Heart left ventricle (tissue), 16 donors: ENCODE results near the gene CYP4A22. TPM values are rescaled to one million over a fixed set of nuclear protein-coding genes. Genes with fewer than 3 reads are reported as not detected.
"Not testable (repeated sequence)": the region's sequence is repeated elsewhere in the genome, so short reads cannot be mapped to it uniquely, and the experiment has no call there.

Experiments
- ATAC-seq, 4 donors: fragments of 200-7000 bp; cut with Tn5 transposase; one replicate each; pipeline ENCODE4 v1.9.1; 2020 to 2022; ENCODE audit warnings: moderate library complexity in 4 of 4, mild to moderate bottlenecking in 3 of 4, moderate number of reproducible peaks in 1 of 4
- DNase-seq, 5 donors: peaks; one replicate each; pipeline ENCODE4 v3.0.0-alpha.2; 2020
- H3K27ac ChIP-seq, 12 donors: fragments of 200-600 bp; sonication (generic) in 4 of 12; one replicate each; pipeline versions ENCODE4 v1.5.0 to v1.8.0; 2016 to 2022; ENCODE audit warnings: mild to moderate bottlenecking in 2 of 12
- H3K27me3 ChIP-seq, 9 donors: fragments of 200-600 bp; sonication (generic) in 2 of 9; one replicate each; pipeline versions ENCODE4 v1.5.1 to v1.8.0; 2016 to 2022; ENCODE audit warnings: mild to moderate bottlenecking in 3 of 9
- H3K36me3 ChIP-seq, 9 donors: fragments of 200-600 bp; sonication (generic) in 2 of 9; one replicate each; pipeline versions ENCODE4 v1.5.0 to v1.8.0; 2018 to 2022; ENCODE audit warnings: mild to moderate bottlenecking in 2 of 9
- H3K4me1 ChIP-seq, 12 donors: fragments of 200-600 bp; sonication (generic) in 4 of 12; one replicate each; pipeline versions ENCODE4 v1.5.0 to v1.8.0; 2016 to 2022; ENCODE audit warnings: mild to moderate bottlenecking in 3 of 12
- H3K4me3 ChIP-seq, 12 donors: fragments of 200-600 bp; sonication (generic) in 4 of 12; one replicate each; pipeline versions ENCODE4 v1.5.0 to v1.8.0; 2017 to 2022; ENCODE audit warnings: mild to moderate bottlenecking in 9 of 12, moderate library complexity in 4 of 12
- H3K9me3 ChIP-seq, 12 donors: fragments of 200-600 bp; sonication (generic) in 4 of 12; one replicate each; pipeline versions ENCODE4 v1.5.0 to v1.8.0; 2016 to 2022; ENCODE audit warnings: mild to moderate bottlenecking in 1 of 12
- POLR2A ChIP-seq, 2 donors: fragments of 450-650 bp; IDR thresholded peaks; one replicate each; pipeline ENCODE4 v1.6.1; 2017; ENCODE audit warnings: antibody characterized with exemption in 2 of 2, mild to moderate bottlenecking in 2 of 2, moderate library complexity in 2 of 2
- WGBS, 4 donors: extraction: QIAGEN DNeasy Blood & Tissue Kit in 2 of 4; methylation state at CpG; one replicate each; pipeline versions ENCODE4 v1.1.5 to v1.1.7; 2013 to 2018; 5-methylcytosine and 5-hydroxymethylcytosine counted together
- intact Hi-C, 10 donors: fragments of 100-400 bp; cut with DNase I; formaldehyde crosslinking; loops; one replicate each; pipeline versions ENCODE4 v1.11.1 to v1.14.2; 2022
- polyA plus RNA-seq, 2 donors: library from polyadenylated mRNA; stranded (reverse); fragments of 200-250 nt; gene quantifications; one replicate each; pipeline ENCODE4 v1.2.3, GENCODE V29; 2013
- total RNA-seq, 9 donors: library from RNA; depleted of rRNA in 2 of 9; stranded (reverse); fragments of >200 nt in 2 of 9; fragmentation: NEBNext Ultra II Directional in 3 of 9; extraction: Animal tissue kit (Norgen Biotek cat#: 25700) in 3 of 9; gene quantifications; one replicate each; pipeline versions ENCODE4 v1.1.0 to v1.2.4, GENCODE V29; 2016 to 2023
- TF ChIP-seq, protein P1 (sequence below), 12 donors: fragments of 200-600 bp; sonication (generic) in 4 of 12; IDR thresholded peaks; one replicate each; pipeline versions ENCODE4 v1.5.0 to v1.8.0; 2018 to 2022; ENCODE audit warnings: antibody characterized with exemption in 12 of 12, mild to moderate bottlenecking in 5 of 12
- donor health status: ischemic (EF 13 %, LVEDD 7.1; RV severe dilation, severe dysfunction).
- donor health status: healthy with polysubstance abuse.
- donor health status: DM: no; HTN: yes; CAD: no.
- donor health status: DM: no; HTN: no; CAD: no.
- donor health status: ischemic (EF 25% LVEDD 6.9; RV normal size, moderate dysfunction).
- donor health status: ischemic (EF 25% LVEDD 5.7; RV mildly dilated, moderate dysfunction).
- donor health status: healthy.
- donor health status: DM: yes; HTN: yes; CAD: no.
- donor health status: ischemic (EF 35%, LVEDD 5.7; RV mildly dilated, moderate dysfunction).
- donor health status: nonischemic (EF 11% LVEDD 7.7; RV severe dilation, severe dysfunction).
- donor health status: DM: yes; HTN: yes; CAD: no.
- donor health status: PGD.
- donor health status: ischemic (EF 29% LVEDD 5.4; RV normal size, mild dysfunction).
- donor health status: nonischemic (EF 23%, LVEDD 6.1; RV moderate dilation, normal function).

CYP4A22 gene
- total and polyA plus RNA-seq, 11 donors = 0.08 to 0.75 TPM; not detected in 9

DNA sequence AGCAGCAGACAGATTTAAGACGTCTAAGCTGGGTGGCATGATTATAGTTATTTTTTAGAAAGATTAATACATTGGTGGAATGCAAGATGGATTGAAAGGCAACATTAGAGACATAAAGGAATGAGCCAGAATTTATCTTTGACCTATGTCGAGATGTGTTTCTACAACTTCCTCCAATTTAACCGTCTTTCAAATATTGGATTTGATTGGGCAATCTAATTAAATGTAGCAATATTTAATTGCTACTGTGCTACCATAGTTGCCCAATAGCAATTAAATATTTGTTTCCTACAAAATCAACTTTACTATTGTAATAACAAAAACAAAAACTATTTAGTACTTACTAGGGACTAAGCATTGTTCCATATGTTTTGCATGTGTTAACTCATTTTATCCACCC, 30.4 kb upstream of the CYP4A22 start:
- H3K27me3 ChIP-seq = no peaks in the 10 kb centered on the region
- H3K36me3 ChIP-seq = no peaks in the 10 kb centered on the region
- no peak overlapping the region for H3K4me3 ChIP-seq
- ATAC-seq = no peak
- DNase-seq = no peak
- intact Hi-C loops = no loop called here
- TF ChIP-seq, protein P1, sequence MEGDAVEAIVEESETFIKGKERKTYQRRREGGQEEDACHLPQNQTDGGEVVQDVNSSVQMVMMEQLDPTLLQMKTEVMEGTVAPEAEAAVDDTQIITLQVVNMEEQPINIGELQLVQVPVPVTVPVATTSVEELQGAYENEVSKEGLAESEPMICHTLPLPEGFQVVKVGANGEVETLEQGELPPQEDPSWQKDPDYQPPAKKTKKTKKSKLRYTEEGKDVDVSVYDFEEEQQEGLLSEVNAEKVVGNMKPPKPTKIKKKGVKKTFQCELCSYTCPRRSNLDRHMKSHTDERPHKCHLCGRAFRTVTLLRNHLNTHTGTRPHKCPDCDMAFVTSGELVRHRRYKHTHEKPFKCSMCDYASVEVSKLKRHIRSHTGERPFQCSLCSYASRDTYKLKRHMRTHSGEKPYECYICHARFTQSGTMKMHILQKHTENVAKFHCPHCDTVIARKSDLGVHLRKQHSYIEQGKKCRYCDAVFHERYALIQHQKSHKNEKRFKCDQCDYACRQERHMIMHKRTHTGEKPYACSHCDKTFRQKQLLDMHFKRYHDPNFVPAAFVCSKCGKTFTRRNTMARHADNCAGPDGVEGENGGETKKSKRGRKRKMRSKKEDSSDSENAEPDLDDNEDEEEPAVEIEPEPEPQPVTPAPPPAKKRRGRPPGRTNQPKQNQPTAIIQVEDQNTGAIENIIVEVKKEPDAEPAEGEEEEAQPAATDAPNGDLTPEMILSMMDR (IDR thresholded peaks at IDR 0.05) = no peak
- TF ChIP-seq POLR2A (IDR thresholded peaks at IDR 0.05) = no peak
- no peaks in the 10 kb centered on the region for H3K4me1 ChIP-seq
- H3K27ac ChIP-seq = no peak overlapping the region
- 86 to 93% (median 91%) methylated on average over 3 of the region's 3 CpGs for WGBS, 4 donors
- H3K9me3 ChIP-seq = peaks cover 0 to 21% (median 10%) of the 10 kb centered on the region in 12 donors

DNA sequence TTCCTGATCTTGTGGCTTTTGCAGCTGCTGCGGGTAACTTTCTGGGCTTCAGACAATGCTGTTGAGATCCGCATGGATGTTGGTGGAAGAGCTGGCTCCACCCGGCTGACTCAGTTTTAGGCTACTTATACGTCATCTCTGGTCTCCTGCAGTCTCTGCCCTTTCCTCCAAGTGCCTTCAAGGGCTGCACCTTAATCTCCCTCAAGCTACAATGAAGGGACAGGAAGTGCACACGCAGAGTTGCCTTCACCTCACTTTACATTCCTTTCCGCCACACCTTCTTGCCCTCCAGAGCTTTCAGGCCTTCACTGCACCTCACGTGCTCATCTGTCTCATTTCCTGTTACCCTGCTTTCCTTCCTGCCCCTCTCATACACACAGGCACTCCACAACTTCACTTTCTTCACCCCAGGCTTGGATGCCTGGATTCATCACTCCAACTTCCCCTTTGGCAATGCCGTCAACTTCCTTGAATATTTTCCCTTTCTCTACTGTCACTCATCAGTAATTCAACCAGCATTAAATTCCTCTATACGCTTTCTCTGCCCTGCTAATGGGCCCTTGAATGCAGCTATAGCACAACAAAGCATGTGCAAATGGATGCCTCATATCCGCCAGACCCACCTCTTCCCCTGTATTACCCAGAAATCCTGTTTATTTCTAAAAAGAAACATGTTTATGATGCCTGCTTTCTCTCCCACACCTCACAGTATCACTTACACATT, 29.2 kb upstream of the CYP4A22 start:
- H3K27ac ChIP-seq, H3K36me3 ChIP-seq, intact Hi-C loops, H3K4me3 ChIP-seq, ATAC-seq, H3K4me1 ChIP-seq, H3K9me3 ChIP-seq, DNase-seq, H3K27me3 ChIP-seq: not testable (repeated sequence)
- 52 to 61% (median 57%) methylated on average over 7 to 10 of the region's 10 CpGs for WGBS, 4 donors

DNA sequence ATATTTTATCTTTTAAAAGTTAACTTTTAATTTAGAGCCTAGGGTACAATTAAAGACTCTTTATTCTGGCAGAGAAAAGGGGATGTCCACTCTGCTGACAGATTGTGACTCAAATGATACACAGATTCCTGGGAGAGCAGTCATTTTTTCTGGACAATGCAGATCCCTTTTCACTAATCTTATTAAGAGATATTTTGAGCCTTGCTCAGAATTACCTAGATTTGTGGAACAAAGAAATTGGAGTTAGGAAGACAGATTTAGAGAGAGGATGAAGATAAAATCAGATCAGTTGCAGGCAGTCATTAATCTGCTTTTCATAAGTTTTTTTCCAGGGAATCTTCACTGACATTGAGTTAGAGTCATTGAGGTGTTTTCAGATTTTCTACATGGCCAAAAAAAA, 27.8 kb upstream of the CYP4A22 start:
- intact Hi-C loops, H3K9me3 ChIP-seq, ATAC-seq, H3K27ac ChIP-seq, DNase-seq, H3K27me3 ChIP-seq, H3K4me3 ChIP-seq, H3K4me1 ChIP-seq, H3K36me3 ChIP-seq: not testable (repeated sequence)

DNA sequence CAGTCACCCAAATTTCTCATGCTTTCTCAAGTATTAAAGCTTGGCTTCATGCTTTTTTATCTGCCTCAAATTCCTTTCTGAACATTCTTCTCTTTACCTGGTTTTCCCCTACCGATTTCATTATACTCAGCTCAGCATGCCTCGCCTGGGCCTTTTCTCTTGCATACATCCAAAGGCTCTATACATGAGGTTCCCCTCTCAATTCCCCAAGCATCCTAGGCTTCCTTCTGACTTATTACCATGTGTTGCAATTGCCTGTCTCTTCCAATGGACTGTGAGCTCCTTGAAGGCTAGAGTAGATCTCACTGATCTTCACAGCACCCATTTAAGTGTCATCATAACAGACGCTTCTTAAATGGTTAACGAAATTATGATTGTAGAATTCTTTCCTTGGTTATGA, 24.1 kb upstream of the CYP4A22 start:
- TF ChIP-seq, protein P1 (IDR thresholded peaks at IDR 0.05) = no peak
- no peak for TF ChIP-seq POLR2A (IDR thresholded peaks at IDR 0.05)
- Histone ChIP-seq H3K4me1 (no peaks in the 10 kb centered on the region), H3K27me3 (no peaks in the 10 kb centered on the region), H3K4me3 (no peak overlapping the region), H3K9me3 (peaks cover 0 to 5% (median 0%) of the 10 kb centered on the region in 12 donors), H3K27ac (no peak overlapping the region), H3K36me3 (no peaks in the 10 kb centered on the region)
- no peak for ATAC-seq
- DNase-seq = no peak
- intact Hi-C loops = no loop called here
- WGBS, 4 donors = 82 to 90% (median 87%) methylated on average over 4 of the region's 4 CpGs

DNA sequence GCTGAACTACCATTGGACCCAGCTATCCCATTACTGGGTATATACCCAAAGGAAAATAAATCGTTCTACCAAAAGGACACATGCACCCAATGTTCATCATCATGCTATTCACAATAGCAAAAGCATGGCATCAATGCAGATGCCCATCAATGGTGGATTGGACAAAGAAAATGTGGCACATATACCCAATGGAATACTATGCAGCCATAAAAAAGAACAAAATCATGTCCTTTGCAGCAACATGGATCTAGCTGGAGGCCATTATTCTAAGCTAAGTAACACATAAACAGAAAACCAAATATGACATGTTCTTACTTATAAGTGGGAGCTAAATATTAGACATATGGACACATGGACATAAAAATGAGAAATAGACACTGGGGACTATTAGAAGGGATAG, 16.2 kb upstream of the CYP4A22 start:
- ATAC-seq, intact Hi-C loops, DNase-seq, H3K4me1 ChIP-seq, H3K36me3 ChIP-seq, H3K27ac ChIP-seq, H3K27me3 ChIP-seq, H3K4me3 ChIP-seq: not testable (repeated sequence)
- peaks cover 0 to 11% (median 0%) of the 10 kb centered on the region in 12 donors for H3K9me3 ChIP-seq
- WGBS, 4 donors = 71 to 85% (median 78%) methylated on average over 1 of the region's 1 CpG

DNA sequence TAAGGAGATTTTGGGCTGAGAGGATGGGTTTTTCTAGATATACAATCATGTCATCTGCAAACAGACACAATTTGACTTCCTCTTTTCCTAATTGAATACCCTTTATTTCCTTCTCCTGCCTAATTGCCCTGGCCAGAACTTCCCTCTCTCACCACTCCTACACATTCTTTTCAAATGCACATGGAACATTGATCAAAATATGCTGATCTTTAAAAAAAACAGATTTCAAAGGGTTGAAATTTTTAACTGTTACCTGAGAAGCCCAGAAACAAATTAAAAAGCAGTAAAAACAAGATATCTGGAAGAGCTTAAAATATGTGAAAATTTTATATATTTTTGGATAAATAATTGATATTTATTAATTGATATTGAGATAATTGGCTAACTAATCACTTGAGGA, 12.4 kb upstream of the CYP4A22 start:
- peaks cover 0 to 11% (median 3%) of the 10 kb centered on the region in 12 donors for H3K9me3 ChIP-seq
- DNase-seq, H3K4me1 ChIP-seq, H3K27ac ChIP-seq, H3K36me3 ChIP-seq, H3K27me3 ChIP-seq, H3K4me3 ChIP-seq, intact Hi-C loops, ATAC-seq: not testable (repeated sequence)

DNA sequence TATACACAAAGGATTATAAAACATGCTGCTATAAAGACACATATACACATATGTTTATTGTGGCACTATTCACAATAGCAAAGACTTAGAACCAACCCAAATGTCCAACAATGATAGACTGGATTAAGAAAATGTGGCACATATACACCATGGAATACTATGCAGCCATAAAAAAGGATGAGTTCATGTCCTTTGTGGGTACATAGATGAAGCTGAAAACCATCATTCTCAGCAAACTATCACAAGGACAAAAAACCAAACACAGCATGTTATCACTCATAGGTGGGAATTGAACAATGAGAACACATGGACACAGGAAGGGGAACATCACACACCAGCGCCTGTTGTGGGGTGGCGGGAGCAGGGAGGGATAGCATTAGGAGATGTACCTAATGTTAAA, 10.2 kb upstream of the CYP4A22 start:
- WGBS, 4 donors = 90 to 98% (median 92%) methylated on average over 2 of the region's 2 CpGs
- H3K27me3 ChIP-seq, ATAC-seq, H3K4me1 ChIP-seq, H3K9me3 ChIP-seq, intact Hi-C loops, H3K36me3 ChIP-seq, DNase-seq, H3K4me3 ChIP-seq, H3K27ac ChIP-seq: not testable (repeated sequence)
